Trophoblast cell (in vitro differentiated cells and primary cell): Measurements from ENCODE around the gene EFEMP1.

Source experiments
- DNase-seq, 2 donors: peaks; one replicate each; pipeline ENCODE4 v3.0.0-alpha.2; 2016
- H2AFZ ChIP-seq: 2 replicates; pipeline ENCODE4 v1.6.1; 2013; ENCODE audit warnings: low read length, moderate library complexity, mild to moderate bottlenecking; ENCODE audit not compliant: insufficient read depth, poor library complexity
- H2AK5ac ChIP-seq: 2 replicates; pipeline ENCODE4 v1.6.1; 2013; ENCODE audit warnings: mild to moderate bottlenecking, low read length
- H2BK120ac ChIP-seq: 2 replicates; pipeline ENCODE4 v1.6.1; 2013; ENCODE audit warnings: low read length, mild to moderate bottlenecking, moderate library complexity; ENCODE audit not compliant: insufficient read depth, poor library complexity
- H2BK12ac ChIP-seq: 2 replicates; pipeline ENCODE4 v1.6.1; 2013; ENCODE audit warnings: mild to moderate bottlenecking, low read length, moderate library complexity
- H2BK5ac ChIP-seq: 2 replicates; pipeline ENCODE4 v1.6.1; 2013; ENCODE audit warnings: low read length, low read depth, moderate library complexity, mild to moderate bottlenecking; ENCODE audit not compliant: poor library complexity
- H3K14ac ChIP-seq: 2 replicates; pipeline ENCODE4 v1.6.1; 2013; ENCODE audit warnings: mild to moderate bottlenecking, low read length
- H3K18ac ChIP-seq: 2 replicates; pipeline ENCODE4 v1.6.1; 2013; ENCODE audit warnings: mild to moderate bottlenecking, low read length
- H3K23ac ChIP-seq: 2 replicates; pipeline ENCODE4 v1.6.1; 2013; ENCODE audit warnings: low read length
- H3K27ac ChIP-seq: 2 replicates; pipeline ENCODE4 v1.5.1; 2013; ENCODE audit warnings: low read depth, mild to moderate bottlenecking, inconsistent platforms, low read length, moderate library complexity
- H3K27me3 ChIP-seq: 2 replicates; pipeline ENCODE4 v1.6.1; 2013; ENCODE audit warnings: inconsistent platforms, mild to moderate bottlenecking, low read length, moderate library complexity; ENCODE audit not compliant: insufficient read depth
- H3K36me3 ChIP-seq, 2 experiments: 1 replicate in 1 of 2; 2 replicates in 1 of 2; pipeline ENCODE4 v1.6.1; 2013; ENCODE audit warnings: low read length in 2 of 2, mild to moderate bottlenecking in 2 of 2, moderate library complexity in 1 of 2; ENCODE audit not compliant: insufficient read depth in 2 of 2, control insufficient read depth in 1 of 2
- H3K4ac ChIP-seq: 2 replicates; pipeline ENCODE4 v1.6.1; 2013; ENCODE audit warnings: low read depth, mild to moderate bottlenecking, low read length, moderate library complexity
- H3K4me1 ChIP-seq, 2 experiments: 1 replicate in 1 of 2; 2 replicates in 1 of 2; pipeline ENCODE4 v1.6.1; 2013; ENCODE audit warnings: low read length in 2 of 2, mild to moderate bottlenecking in 2 of 2, moderate library complexity in 1 of 2; ENCODE audit not compliant: insufficient read depth in 2 of 2, control insufficient read depth in 1 of 2
- H3K4me2 ChIP-seq: 2 replicates; pipeline ENCODE4 v1.6.1; 2013; ENCODE audit warnings: inconsistent platforms, mild to moderate bottlenecking, low read length, moderate library complexity
- H3K4me3 ChIP-seq: 2 replicates; pipeline ENCODE4 v1.5.1; 2013; ENCODE audit warnings: mild to moderate bottlenecking, low read depth, low read length, inconsistent platforms
- H3K79me1 ChIP-seq: one replicate; pipeline ENCODE4 v1.6.1; 2013; ENCODE audit warnings: low read length
- H3K79me2 ChIP-seq: 2 replicates; pipeline ENCODE4 v1.6.1; 2013; ENCODE audit warnings: low read length, mild to moderate bottlenecking; ENCODE audit not compliant: control insufficient read depth, insufficient read depth, poor library complexity
- H3K9ac ChIP-seq: 2 replicates; pipeline ENCODE4 v1.6.1; 2013; ENCODE audit warnings: mild to moderate bottlenecking, low read length
- H3K9me3 ChIP-seq: 2 replicates; pipeline ENCODE4 v1.6.1; 2013; ENCODE audit warnings: low read depth, mild to moderate bottlenecking, control low read depth, inconsistent platforms, low read length; ENCODE audit not compliant: insufficient read depth
- H4K12ac ChIP-seq: 2 replicates; pipeline ENCODE4 v1.6.1; 2013; ENCODE audit warnings: low read depth, mild to moderate bottlenecking, low read length, moderate library complexity
- H4K8ac ChIP-seq: 2 replicates; pipeline ENCODE4 v1.6.1; 2013; ENCODE audit warnings: low read depth, mild to moderate bottlenecking, low read length, moderate library complexity
- H4K91ac ChIP-seq: one replicate; pipeline ENCODE4 v1.6.1; 2013; ENCODE audit warnings: low read depth, mild to moderate bottlenecking, low read length, moderate library complexity
- WGBS: extraction: QIAGEN DNeasy Blood & Tissue Kit; methylation state at CpG from one replicate; pipeline ENCODE4 v1.1.7; 2013; ENCODE audit warnings: missing lambda C conversion rate; ENCODE audit not compliant: insufficient read length, insufficient coverage; ENCODE audit errors: extremely low coverage; 5-methylcytosine and 5-hydroxymethylcytosine counted together

EFEMP1 gene

GRCh38 chr2:55888936-55889335 is 34.6 kb downstream of the EFEMP1 start:
- no peak overlapping the region for H2AK5ac ChIP-seq
- DNase-seq: peak; percentile 54 to 60
- no peak overlapping the region for H3K27ac ChIP-seq
- H4K91ac ChIP-seq: no peak overlapping the region
- H3K9ac ChIP-seq: no peak overlapping the region
- H3K4me1 ChIP-seq: peaks cover 0 to 2% of the 10 kb centered on the region in 2 experiments
- no peak overlapping the region for H3K4me2 ChIP-seq
- no peak overlapping the region for H2BK12ac ChIP-seq
- H3K36me3 ChIP-seq: no peaks in the 10 kb centered on the region
- no peaks in the 10 kb centered on the region for H3K27me3 ChIP-seq
- no peak overlapping the region for H4K12ac ChIP-seq
- no peak overlapping the region for H2BK120ac ChIP-seq
- no peak overlapping the region for H3K4me3 ChIP-seq
- no peaks in the 10 kb centered on the region for H3K79me1 ChIP-seq
- H2BK5ac ChIP-seq: no peak overlapping the region
- no peak overlapping the region for H3K14ac ChIP-seq
- H3K18ac ChIP-seq: no peak overlapping the region
- no peak overlapping the region for H2AFZ ChIP-seq
- no peaks in the 10 kb centered on the region for H3K79me2 ChIP-seq
- H4K8ac ChIP-seq: no peak overlapping the region
- H3K9me3 ChIP-seq: no peaks in the 10 kb centered on the region
- no peak overlapping the region for H3K23ac ChIP-seq
- H3K4ac ChIP-seq: no peak overlapping the region
- no CpG with 5 or more reads among the region's 3 CpGs for WGBS

- Histone ChIP-seq H3K4me2 (no peak overlapping the region), H2AFZ (no peak overlapping the region), H3K23ac (peak overlapping the region; percentile 35), H3K9me3 (no peaks in the 10 kb centered on the region), H4K91ac (no peak overlapping the region), H4K12ac (no peak overlapping the region), H2BK5ac (no peak overlapping the region), H3K79me1 (no peaks in the 10 kb centered on the region), H3K9ac (no peak overlapping the region), H2BK12ac (no peak overlapping the region), H3K27ac (no peak overlapping the region), H3K18ac (no peak overlapping the region), H3K27me3 (no peaks in the 10 kb centered on the region), H3K4me3 (no peak overlapping the region), H3K14ac (no peak overlapping the region), H3K4ac (no peak overlapping the region), H2BK120ac (no peak overlapping the region), H3K36me3 (no peaks in the 10 kb centered on the region), H3K79me2 (no peaks in the 10 kb centered on the region), H2AK5ac (no peak overlapping the region), H3K4me1 (peaks cover 0 to 5% of the 10 kb centered on the region in 2 experiments), H4K8ac (no peak overlapping the region)
- DNase-seq: peak; percentile 51 to 66
- WGBS: no CpG with 5 or more reads among the region's 7 CpGs
Measured at GRCh38 chr2:55887901-55888624, 35.5 kb downstream of the EFEMP1 start.

- Histone ChIP-seq H2BK12ac (no peak overlapping the region), H4K8ac (no peak overlapping the region), H3K4ac (no peak overlapping the region), H3K9me3 (no peaks in the 10 kb centered on the region), H4K91ac (no peak overlapping the region), H3K79me2 (no peaks in the 10 kb centered on the region), H3K4me2 (no peak overlapping the region), H3K23ac (no peak overlapping the region), H4K12ac (no peak overlapping the region), H2AFZ (no peak overlapping the region), H3K9ac (no peak overlapping the region), H2AK5ac (no peak overlapping the region), H3K36me3 (no peaks in the 10 kb centered on the region), H3K4me3 (no peak overlapping the region), H3K4me1 (peaks cover 0 to 5% of the 10 kb centered on the region in 2 experiments), H2BK5ac (no peak overlapping the region), H3K14ac (no peak overlapping the region), H3K27me3 (no peaks in the 10 kb centered on the region), H3K79me1 (no peaks in the 10 kb centered on the region), H3K27ac (no peak overlapping the region), H2BK120ac (no peak overlapping the region), H3K18ac (no peak overlapping the region)
- no peak for DNase-seq
- WGBS: no CpG with 5 or more reads among the region's 2 CpGs
Measured at GRCh38 chr2:55887351-55887750, 36.2 kb downstream of the EFEMP1 start.

GRCh38 chr2:55885944-55886281 is 37.7 kb downstream of the EFEMP1 start:
- Histone ChIP-seq H3K4ac (no peak overlapping the region), H3K23ac (no peak overlapping the region), H2BK12ac (no peak overlapping the region), H3K4me1 (peaks cover 0 to 5% of the 10 kb centered on the region in 2 experiments), H2AFZ (no peak overlapping the region), H4K12ac (no peak overlapping the region), H4K91ac (no peak overlapping the region), H3K14ac (no peak overlapping the region), H3K27ac (no peak overlapping the region), H2BK5ac (no peak overlapping the region), H2BK120ac (no peak overlapping the region), H3K4me3 (no peak overlapping the region), H3K9ac (no peak overlapping the region), H2AK5ac (no peak overlapping the region), H3K36me3 (no peaks in the 10 kb centered on the region), H3K79me2 (no peaks in the 10 kb centered on the region), H3K4me2 (no peak overlapping the region), H3K79me1 (no peaks in the 10 kb centered on the region), H3K27me3 (no peaks in the 10 kb centered on the region), H3K9me3 (no peaks in the 10 kb centered on the region), H3K18ac (no peak overlapping the region), H4K8ac (no peak overlapping the region)
- DNase-seq: no peak
